Lower leg skin (tissue), 3 donors: Measurements from ENCODE around the gene GUCY1B1.

Experiments used
- POLR2A ChIP-seq, 2 donors: fragments of 450-650 bp; IDR thresholded peaks; one replicate each; pipeline ENCODE4 v1.6.1; 2016 to 2017; ENCODE audit warnings: antibody characterized with exemption in 2 of 2, mild to moderate bottlenecking in 1 of 2, moderate library complexity in 1 of 2
- TF ChIP-seq, protein P1 (sequence below), 3 donors: fragments of 450-650 bp; IDR thresholded peaks; one replicate each; pipeline ENCODE4 v1.5.1; 2016; ENCODE audit warnings: antibody characterized with exemption in 3 of 3, mild to moderate bottlenecking in 3 of 3, moderate library complexity in 2 of 3

DNA sequence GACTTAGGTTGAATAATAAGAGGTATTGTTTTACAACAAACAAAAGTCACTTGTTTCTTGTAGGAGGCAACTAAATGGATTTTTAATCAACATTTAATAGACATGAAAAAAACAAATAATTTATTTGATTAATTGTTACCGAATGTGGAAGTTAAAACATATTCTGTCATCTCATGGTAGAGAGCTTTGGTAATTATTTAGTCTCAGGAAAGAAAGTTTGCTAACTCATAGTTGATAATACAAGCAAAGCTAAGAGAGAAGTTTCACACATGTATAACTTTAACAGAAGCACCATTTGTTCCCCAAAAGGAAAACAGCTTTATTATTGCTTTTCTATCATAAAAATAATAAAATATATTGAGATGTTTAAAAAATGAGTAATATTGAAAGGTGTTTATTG, 47.3 kb upstream of the GUCY1B1 start:
- TF ChIP-seq, protein P1, sequence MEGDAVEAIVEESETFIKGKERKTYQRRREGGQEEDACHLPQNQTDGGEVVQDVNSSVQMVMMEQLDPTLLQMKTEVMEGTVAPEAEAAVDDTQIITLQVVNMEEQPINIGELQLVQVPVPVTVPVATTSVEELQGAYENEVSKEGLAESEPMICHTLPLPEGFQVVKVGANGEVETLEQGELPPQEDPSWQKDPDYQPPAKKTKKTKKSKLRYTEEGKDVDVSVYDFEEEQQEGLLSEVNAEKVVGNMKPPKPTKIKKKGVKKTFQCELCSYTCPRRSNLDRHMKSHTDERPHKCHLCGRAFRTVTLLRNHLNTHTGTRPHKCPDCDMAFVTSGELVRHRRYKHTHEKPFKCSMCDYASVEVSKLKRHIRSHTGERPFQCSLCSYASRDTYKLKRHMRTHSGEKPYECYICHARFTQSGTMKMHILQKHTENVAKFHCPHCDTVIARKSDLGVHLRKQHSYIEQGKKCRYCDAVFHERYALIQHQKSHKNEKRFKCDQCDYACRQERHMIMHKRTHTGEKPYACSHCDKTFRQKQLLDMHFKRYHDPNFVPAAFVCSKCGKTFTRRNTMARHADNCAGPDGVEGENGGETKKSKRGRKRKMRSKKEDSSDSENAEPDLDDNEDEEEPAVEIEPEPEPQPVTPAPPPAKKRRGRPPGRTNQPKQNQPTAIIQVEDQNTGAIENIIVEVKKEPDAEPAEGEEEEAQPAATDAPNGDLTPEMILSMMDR (IDR thresholded peaks at IDR 0.05), result no peak
- no peak for TF ChIP-seq POLR2A (IDR thresholded peaks at IDR 0.05)
